IPS DF 6.9 (cell line): ENCODE measurements around the gene SBF2.
"Not testable (repeated sequence)": the region's sequence is repeated elsewhere in the genome, so short reads cannot be mapped to it uniquely, and the experiment has no call there.

ENCODE experiments used
- DNase-seq: peaks from one replicate; pipeline ENCODE4 v3.0.0-alpha.2; 2013; ENCODE audit warnings: low read depth, low spot score
- H3K27ac ChIP-seq: one replicate; pipeline ENCODE4 v1.5.1; 2013; ENCODE audit warnings: low read length, control low read depth
- H3K27me3 ChIP-seq: 2 replicates; pipeline ENCODE4 v1.6.1; 2013; ENCODE audit warnings: mild to moderate bottlenecking, low read length; ENCODE audit not compliant: control insufficient read depth, insufficient read depth
- H3K36me3 ChIP-seq: 2 replicates; pipeline ENCODE4 v1.6.1; 2013; ENCODE audit warnings: low read length; ENCODE audit not compliant: control insufficient read depth, insufficient read depth
- H3K4me1 ChIP-seq: 2 replicates; pipeline ENCODE4 v1.6.1; 2013; ENCODE audit warnings: low read length; ENCODE audit not compliant: control insufficient read depth, insufficient read depth
- H3K4me3 ChIP-seq: 2 replicates; pipeline ENCODE4 v1.5.1; 2013; ENCODE audit warnings: mild to moderate bottlenecking, low read length
- H3K9me3 ChIP-seq: 2 replicates; pipeline ENCODE4 v1.6.1; 2013; ENCODE audit warnings: low read length, inconsistent platforms; ENCODE audit not compliant: control insufficient read depth, insufficient read depth
- WGBS: extraction: QIAGEN DNeasy Blood & Tissue Kit; methylation state at CpG from one replicate; pipeline ENCODE4 v1.1.7; 2013; ENCODE audit warnings: mixed read lengths, missing lambda C conversion rate; ENCODE audit not compliant: insufficient read length, insufficient coverage; 5-methylcytosine and 5-hydroxymethylcytosine counted together

SBF2 gene

DNA sequence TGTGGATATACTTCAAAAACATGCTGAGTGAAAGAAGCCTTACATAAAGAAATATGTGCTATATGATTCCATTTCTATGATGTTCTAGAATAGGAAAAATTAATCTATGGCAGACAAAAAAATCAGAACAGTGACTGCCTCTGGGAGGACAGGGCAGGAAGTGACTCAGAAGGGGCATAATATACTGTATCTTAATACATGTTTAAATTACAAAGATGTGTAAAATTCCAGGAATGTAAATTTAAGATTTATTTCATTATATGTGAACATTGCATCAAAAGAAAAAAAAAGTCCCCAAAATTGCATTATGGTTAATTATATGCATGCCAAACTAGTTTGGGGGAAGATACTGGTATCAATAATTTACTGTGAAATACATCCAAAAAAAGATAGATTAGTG, 32.2 kb downstream of the SBF2 start:
- no peaks in the 10 kb centered on the region for H3K4me1 ChIP-seq
- H3K9me3 ChIP-seq = no peaks in the 10 kb centered on the region
- no peak for DNase-seq
- no peaks in the 10 kb centered on the region for H3K36me3 ChIP-seq
- no peak overlapping the region for H3K4me3 ChIP-seq
- no peak overlapping the region for H3K27ac ChIP-seq
- no peaks in the 10 kb centered on the region for H3K27me3 ChIP-seq

DNA sequence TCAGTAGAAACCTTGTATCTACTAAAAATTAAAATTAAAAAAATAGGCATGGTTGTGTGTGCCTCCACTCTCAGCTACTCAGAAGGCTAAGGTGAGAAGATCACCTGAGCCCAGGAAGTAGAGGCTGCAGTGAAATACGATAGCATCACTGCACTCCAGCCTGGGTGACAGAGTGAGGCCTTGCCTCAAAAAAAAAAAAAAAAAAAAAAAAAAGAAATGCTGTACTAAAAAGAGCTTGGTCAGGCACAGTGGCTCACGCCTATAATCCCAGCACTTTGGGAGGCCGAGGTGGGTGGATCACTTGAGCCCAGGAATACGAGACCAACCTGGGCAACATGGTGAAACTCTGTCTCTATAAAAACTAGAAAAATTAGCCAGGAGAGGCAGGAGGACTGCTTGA, 36.5 kb downstream of the SBF2 start:
- H3K36me3 ChIP-seq = no peaks in the 10 kb centered on the region
- no peak overlapping the region for H3K4me3 ChIP-seq
- no CpG with 5 or more reads among the region's 4 CpGs for WGBS
- no peak for DNase-seq
- no peaks in the 10 kb centered on the region for H3K27me3 ChIP-seq
- no peak overlapping the region for H3K27ac ChIP-seq
- H3K9me3 ChIP-seq = no peaks in the 10 kb centered on the region
- H3K4me1 ChIP-seq = no peaks in the 10 kb centered on the region

DNA sequence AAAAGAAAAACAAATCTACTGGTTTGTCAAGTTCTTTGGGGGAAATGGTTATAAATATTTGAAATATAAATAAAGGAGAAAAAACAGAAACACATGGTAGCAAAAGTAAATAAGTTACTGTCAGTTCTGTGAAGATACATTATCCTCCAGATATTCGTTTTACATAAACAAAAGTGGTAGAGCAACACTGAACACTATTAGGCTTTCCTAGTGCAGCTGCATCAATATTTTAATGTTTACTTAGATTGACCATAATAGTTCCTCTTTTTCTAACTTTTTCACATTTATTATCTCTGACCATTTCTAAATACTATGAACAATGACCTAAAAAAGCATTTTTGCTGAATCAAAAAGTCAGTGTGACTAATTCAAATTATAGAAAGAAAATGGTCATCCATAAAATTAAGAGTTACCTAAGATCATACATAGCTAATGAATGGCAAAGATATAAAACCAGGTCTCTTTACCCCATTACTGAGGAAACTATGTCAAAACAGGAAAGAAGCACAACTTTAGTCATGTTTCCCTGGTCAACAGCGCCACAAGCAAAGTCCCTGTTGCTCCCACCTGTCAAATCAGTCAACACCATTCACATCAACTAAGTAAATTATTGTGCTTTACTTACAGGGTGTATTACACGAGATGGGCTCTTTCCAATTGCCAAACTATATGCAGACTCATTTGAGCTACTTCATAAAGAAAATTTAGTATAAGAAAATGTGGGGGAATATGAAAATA, 38.5 kb downstream of the SBF2 start:
- no CpG with 5 or more reads among the region's 3 CpGs for WGBS
- no peak overlapping the region for H3K27ac ChIP-seq
- H3K27me3 ChIP-seq = no peaks in the 10 kb centered on the region
- H3K4me3 ChIP-seq = no peak overlapping the region
- H3K9me3 ChIP-seq = no peaks in the 10 kb centered on the region
- no peaks in the 10 kb centered on the region for H3K36me3 ChIP-seq
- DNase-seq = no peak
- no peaks in the 10 kb centered on the region for H3K4me1 ChIP-seq

DNA sequence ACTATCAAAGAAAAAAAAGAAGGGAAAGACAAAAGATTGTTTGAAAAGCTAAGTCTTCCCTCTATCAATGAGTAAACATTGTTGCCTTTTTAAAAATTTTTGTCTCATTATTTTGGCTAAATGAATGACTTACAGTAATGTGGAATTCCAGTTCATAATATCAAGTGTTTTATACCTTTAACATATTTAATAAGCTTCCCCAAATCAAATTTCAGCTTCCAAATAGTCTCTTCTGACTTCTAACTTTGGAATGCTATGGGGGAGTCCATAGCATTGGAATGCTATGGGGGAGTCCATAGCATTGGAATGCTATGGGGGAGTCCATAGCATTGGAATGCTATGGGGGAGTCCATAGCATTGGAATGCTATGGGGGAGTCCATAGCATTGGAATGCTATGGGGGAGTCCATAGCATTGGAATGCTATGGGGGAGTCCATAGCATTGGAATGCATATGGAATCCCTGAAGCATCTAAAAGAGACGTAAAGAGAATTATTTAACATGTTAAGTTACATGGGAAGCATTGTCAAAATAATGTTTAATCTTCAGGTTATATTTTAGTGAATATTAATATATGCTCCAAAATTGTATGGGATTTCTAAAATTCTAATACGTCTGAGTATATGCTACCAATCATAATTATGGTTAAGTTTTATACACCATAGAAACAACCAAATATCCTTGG, 44.4 kb downstream of the SBF2 start:
- not testable (repeated sequence) for H3K27me3 ChIP-seq, H3K4me1 ChIP-seq, H3K9me3 ChIP-seq, H3K36me3 ChIP-seq, H3K27ac ChIP-seq, DNase-seq, H3K4me3 ChIP-seq
- WGBS = no CpG with 5 or more reads among the region's 2 CpGs

DNA sequence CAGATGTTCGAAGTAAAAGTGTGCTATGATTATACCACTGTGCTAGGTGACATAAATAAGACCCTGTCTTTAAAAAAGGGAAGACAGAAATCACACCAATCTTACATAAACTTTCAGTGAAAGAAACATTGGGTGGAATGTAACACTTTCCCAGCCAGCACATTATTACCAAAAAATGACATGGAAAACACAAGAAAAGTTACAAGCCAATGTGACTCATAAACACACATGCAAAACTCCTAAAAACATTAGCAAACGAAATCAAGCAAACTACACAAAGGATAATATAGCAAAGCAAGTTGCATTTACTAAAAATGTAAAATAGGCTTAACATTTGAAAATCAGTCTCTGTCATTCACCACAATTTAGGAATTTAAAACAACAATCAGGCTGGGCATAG, 47.0 kb downstream of the SBF2 start:
- DNase-seq = no peak
- H3K36me3 ChIP-seq = no peaks in the 10 kb centered on the region
- H3K27ac ChIP-seq = no peak overlapping the region
- H3K9me3 ChIP-seq = no peaks in the 10 kb centered on the region
- no peaks in the 10 kb centered on the region for H3K27me3 ChIP-seq
- no peak overlapping the region for H3K4me3 ChIP-seq
- WGBS = no CpG with 5 or more reads among the region's 2 CpGs
- H3K4me1 ChIP-seq = no peaks in the 10 kb centered on the region

DNA sequence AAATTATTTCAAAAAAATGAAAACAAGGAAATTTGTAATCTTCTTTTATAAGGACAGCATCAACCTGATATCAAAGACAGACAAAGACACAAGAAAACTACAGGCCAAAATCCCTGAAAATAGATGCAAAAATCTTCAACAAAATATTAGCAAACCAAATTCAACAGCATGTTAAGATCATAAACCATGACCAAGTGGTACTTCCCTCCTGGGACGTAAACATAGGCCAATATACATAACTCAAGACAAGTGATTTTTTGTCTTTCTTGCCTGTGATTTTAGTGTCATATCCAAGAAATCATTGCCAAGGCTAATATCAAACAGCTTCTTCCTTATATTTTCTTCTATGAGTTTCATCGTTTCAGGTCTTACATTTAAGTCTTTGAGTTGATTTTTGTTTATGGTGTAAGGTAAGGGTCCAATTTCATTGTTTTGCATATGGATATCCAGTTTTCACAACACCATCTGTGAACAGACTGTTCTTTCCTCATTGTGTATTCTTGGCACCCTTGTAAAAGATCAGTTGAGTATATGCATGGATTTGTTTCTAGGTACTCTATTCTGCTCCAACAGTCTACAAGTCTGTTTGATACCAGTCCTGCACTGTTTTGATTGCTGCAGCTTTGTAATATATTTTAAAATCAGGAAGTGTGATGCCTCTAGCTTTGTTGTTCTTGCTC, 50.0 kb downstream of the SBF2 start:
- whole genome bisulfite sequencing = no CpG with 5 or more reads among the region's 2 CpGs
- no peaks in the 10 kb centered on the region for H3K36me3 ChIP-seq
- no peaks in the 10 kb centered on the region for H3K9me3 ChIP-seq
- no peaks in the 10 kb centered on the region for H3K4me1 ChIP-seq
- H3K4me3 ChIP-seq = no peak overlapping the region
- H3K27me3 ChIP-seq = no peaks in the 10 kb centered on the region
- DNase-seq = no peak
- H3K27ac ChIP-seq = no peak overlapping the region

DNA sequence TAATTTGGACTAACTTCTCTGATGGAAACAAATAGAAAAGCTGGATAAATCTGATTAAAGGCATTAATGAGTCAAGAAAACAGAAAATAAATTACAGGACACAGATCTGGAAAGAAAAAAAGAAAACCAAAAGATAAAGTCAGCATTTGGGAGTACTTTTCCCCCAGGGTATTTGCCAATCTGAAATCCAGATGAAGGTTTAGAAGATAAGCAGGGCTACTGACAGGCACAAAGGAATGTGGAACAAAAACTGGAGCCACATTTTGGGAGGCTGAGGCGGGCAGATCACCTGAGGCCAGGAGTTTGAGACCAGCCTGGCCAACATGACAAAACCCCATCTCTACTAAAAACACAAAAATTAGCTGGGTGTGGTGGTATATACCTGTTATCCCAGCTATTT, 57.2 kb downstream of the SBF2 start:
- H3K27ac ChIP-seq = no peak overlapping the region

DNA sequence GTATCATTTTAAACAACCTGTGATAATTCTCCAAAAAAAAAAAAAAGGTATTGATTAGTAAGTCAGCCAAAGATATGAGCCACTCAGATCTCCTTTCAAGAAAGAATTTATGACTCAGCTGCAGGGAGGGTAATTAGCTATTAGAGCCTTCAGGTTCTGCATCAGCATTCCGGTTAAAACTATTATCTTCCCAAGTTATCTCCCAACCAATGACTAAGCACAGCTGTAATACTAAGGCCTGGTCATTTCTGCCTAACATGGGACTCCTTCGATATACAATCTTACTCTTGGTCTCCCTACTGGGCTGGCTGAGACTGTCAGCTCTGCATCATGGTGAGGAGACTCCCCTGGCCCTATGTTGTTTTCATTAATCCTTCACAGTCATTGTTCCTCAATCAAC, 60.4 kb downstream of the SBF2 start:
- H3K4me1 ChIP-seq = no peaks in the 10 kb centered on the region
- H3K36me3 ChIP-seq = no peaks in the 10 kb centered on the region
- H3K27me3 ChIP-seq = no peaks in the 10 kb centered on the region
- H3K9me3 ChIP-seq = no peaks in the 10 kb centered on the region
- H3K27ac ChIP-seq = no peak overlapping the region
- DNase-seq = no peak
- WGBS = no CpG with 5 or more reads among the region's 2 CpGs
- no peak overlapping the region for H3K4me3 ChIP-seq

More for the DNA sequence above, 57.2 kb downstream of the SBF2 start:
- no CpG with 5 or more reads among the region's 1 CpG for WGBS
- Histone ChIP-seq H3K4me3 (no peak overlapping the region), H3K36me3 (no peaks in the 10 kb centered on the region), H3K27me3 (no peaks in the 10 kb centered on the region), H3K9me3 (no peaks in the 10 kb centered on the region), H3K4me1 (no peaks in the 10 kb centered on the region)
- DNase-seq = no peak

DNA sequence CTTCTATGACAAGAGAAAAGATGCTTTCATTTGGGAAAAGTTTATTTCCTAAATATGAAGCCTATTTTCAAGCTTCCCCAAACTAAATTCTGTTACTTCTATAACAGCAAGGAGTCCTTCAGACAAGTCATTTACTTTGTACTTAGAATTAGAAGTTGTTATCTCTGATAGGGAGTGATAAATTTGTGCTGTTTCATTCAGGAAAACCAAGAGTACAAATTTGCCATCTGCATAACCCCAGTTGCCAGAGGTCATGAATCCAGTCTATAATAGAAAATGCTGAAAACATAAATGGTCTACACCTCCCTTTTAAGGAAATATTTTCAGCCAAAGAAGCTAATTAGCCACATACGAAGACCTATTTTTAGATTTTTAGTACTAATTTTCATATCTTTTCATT, 61.3 kb downstream of the SBF2 start:
- no peaks in the 10 kb centered on the region for H3K4me1 ChIP-seq
- no peaks in the 10 kb centered on the region for H3K27me3 ChIP-seq
- H3K9me3 ChIP-seq = no peaks in the 10 kb centered on the region
- WGBS = no CpG with 5 or more reads among the region's 1 CpG
- DNase-seq = no peak
- no peaks in the 10 kb centered on the region for H3K36me3 ChIP-seq
- H3K27ac ChIP-seq = no peak overlapping the region
- H3K4me3 ChIP-seq = no peak overlapping the region

DNA sequence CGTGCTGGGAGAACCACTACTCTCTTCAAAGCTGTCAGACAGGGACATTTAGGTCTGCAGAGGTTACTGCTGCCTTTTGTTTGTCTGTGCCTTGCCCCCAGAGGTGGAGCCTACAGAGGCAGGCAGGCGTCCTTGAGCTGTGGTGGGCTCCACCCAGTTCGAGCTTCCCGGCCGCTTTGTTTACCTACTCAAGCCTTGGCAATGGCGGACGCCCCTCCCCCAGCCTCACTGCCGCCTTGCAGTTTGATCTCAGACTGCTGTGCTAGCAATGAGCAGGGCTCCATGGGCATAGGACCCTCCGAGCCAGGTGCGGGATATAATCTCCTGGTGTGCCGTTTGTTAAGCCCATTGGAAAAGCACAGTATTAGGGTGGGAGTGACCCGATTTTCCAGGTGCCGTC, 62.2 kb downstream of the SBF2 start:
- not testable (repeated sequence) for H3K9me3 ChIP-seq, H3K27ac ChIP-seq
- WGBS = no CpG with 5 or more reads among the region's 13 CpGs

More for the DNA sequence above, 62.2 kb downstream of the SBF2 start:
- not testable (repeated sequence) for DNase-seq, H3K36me3 ChIP-seq, H3K4me3 ChIP-seq, H3K4me1 ChIP-seq, H3K27me3 ChIP-seq
